OCI-LY7 (cell line): ENCODE data around the gene ZC3H11A.

Source experiments
- EZH2phosphoT487 ChIP-seq: fragments of 200-600 bp; sonication (generic); IDR thresholded peaks from 2 replicates; pipeline ENCODE4 v1.6.1; 2018; ENCODE audit warnings: low read depth, borderline replicate concordance, mild to moderate bottlenecking, mixed run types, antibody characterized with exemption, low read length, moderate library complexity, mixed read lengths
- TF ChIP-seq, protein P1 (sequence below): fragments of 200-600 bp; sonication (generic); conservative IDR thresholded peaks from 2 replicates; pipeline ENCODE4 v1.5.1; 2014; ENCODE audit warnings: mild to moderate bottlenecking, antibody characterized with exemption, low read length, moderate library complexity, mixed read lengths

DNA sequence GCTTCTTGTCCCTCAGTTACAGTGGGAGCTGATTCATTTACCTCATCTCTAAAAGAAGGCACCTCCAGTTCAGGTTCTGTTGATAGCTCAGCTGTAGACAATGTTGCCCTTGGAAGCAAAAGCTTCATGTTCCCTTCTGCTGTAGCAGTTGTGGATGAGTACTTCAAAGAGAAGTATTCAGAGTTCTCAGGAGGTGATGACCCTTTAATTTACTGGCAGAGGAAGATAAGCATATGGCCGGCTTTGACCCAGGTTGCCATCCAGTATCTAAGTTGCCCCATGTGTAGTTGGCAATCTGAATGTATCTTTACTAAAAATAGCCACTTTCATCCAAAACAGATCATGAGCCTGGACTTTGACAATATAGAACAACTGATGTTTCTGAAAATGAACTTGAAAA lies 4.5 kb downstream of the ZC3H11A start:
- TF ChIP-seq, protein P1, sequence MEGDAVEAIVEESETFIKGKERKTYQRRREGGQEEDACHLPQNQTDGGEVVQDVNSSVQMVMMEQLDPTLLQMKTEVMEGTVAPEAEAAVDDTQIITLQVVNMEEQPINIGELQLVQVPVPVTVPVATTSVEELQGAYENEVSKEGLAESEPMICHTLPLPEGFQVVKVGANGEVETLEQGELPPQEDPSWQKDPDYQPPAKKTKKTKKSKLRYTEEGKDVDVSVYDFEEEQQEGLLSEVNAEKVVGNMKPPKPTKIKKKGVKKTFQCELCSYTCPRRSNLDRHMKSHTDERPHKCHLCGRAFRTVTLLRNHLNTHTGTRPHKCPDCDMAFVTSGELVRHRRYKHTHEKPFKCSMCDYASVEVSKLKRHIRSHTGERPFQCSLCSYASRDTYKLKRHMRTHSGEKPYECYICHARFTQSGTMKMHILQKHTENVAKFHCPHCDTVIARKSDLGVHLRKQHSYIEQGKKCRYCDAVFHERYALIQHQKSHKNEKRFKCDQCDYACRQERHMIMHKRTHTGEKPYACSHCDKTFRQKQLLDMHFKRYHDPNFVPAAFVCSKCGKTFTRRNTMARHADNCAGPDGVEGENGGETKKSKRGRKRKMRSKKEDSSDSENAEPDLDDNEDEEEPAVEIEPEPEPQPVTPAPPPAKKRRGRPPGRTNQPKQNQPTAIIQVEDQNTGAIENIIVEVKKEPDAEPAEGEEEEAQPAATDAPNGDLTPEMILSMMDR: no peak
- no peak for TF ChIP-seq EZH2phosphoT487
